ENCODE measurements around the gene YJEFN3.

Gene YJEFN3

DNA sequence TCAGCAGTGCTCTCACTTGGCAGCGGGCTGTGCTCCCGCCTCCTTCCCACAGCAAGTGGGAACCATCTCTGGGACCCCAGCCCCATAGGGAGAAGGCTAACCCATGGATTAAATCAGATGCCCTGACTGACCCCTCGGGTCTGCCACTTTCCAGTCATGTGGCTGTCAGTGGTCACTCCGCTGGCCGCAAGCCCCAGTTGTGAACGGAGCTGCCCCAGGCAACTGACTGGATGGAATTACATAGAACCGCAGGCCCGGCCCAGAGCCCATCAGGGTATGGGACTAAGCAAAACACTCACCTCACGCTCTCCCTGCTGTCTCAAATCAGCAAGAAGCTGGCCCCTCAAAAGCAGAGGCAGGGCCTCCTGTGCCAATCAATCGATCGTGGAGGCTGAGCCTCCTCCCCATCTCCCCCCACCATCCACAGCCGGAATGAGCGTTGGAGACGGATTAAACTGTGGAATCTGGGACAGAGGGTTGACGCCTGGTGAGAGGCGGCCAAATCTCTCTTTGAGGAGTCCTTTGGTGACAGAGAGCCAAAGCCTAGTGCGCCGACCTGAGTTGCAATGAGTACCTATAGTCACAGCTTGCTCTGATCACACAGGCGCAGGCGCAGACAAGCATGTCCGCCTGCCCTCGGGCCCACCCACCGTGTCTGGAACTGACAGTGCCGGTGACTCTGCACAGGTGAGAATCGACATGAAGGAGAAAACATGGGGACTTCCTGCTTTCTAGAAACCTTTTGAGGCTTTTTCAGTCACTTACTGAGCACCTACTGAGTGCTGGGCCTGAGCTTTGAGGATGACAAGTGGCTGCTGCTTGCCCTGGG is 51.0 kb downstream of the YJEFN3 start:
- ATAC-seq (replicated peaks) (no peak), DNase-seq (no peak)
- H3K9me3 Mint-ChIP-seq: no peaks in the 10 kb centered on the region
- H3K4me3 Mint-ChIP-seq: no peak overlapping the region
- H3K27me3 Mint-ChIP-seq: no peaks in the 10 kb centered on the region
- H3K27ac Mint-ChIP-seq: no peak overlapping the region
- H3K36me3 Mint-ChIP-seq: no peaks in the 10 kb centered on the region
- H3K4me1 Mint-ChIP-seq: peaks cover 0 to 3% of the 10 kb centered on the region in 2 donors

DNA sequence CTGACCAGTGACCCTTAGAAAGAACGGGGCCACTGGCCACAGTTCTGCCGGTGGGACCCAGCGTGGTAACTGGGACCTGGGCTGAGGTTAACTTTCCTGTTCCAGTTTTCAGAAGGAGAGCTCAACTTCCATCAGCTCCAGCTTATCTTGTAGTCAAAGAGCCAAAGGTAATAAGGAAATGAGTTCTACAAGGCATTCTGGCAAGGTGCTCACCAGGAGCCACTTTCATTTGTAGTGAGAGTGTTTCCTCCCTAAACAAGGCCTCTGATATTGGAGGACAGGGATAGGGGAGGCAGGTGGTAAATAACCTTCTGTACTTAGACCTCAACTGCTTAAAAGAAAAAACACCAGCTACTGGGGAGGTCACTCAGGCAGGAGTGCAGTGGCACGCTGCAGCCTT is 51.7 kb downstream of the YJEFN3 start:
- no peak for DNase-seq
- Mint-ChIP-seq H3K27ac (no peak overlapping the region), H3K27me3 (no peaks in the 10 kb centered on the region), H3K36me3 (no peaks in the 10 kb centered on the region), H3K9me3 (no peaks in the 10 kb centered on the region), H3K4me1 (peaks cover 0 to 3% of the 10 kb centered on the region in 2 donors), H3K4me3 (no peak overlapping the region)
- ATAC-seq (replicated peaks): no peak

DNA sequence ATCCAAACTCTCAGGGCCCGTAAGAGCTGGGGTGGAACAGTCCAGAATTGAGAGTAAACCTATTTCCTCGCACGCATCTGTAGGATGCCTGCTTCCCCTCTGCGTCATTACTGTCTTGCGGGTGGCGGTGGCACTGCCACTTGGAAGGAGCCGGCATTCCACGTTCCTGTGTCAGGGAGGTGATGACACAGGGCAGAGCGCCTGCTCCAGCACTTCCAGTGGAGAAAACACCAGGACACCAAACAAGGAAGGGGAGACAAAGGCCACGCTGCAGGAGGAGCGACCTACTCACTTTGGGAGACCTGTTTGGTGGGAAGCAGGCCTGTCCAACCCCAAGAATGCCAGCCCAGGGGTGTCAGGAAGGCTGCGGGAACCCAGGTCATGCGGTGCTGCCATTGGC is 52.7 kb downstream of the YJEFN3 start:
- no peak overlapping the region for H3K4me3 Mint-ChIP-seq
- no peaks in the 10 kb centered on the region for H3K9me3 Mint-ChIP-seq
- H3K27me3 Mint-ChIP-seq: no peaks in the 10 kb centered on the region
- no peaks in the 10 kb centered on the region for H3K36me3 Mint-ChIP-seq
- H3K4me1 Mint-ChIP-seq: peaks cover 0 to 3% of the 10 kb centered on the region in 2 donors
- ATAC-seq (replicated peaks) (no peak), DNase-seq (no peak)
- H3K27ac Mint-ChIP-seq: no peak overlapping the region

DNA sequence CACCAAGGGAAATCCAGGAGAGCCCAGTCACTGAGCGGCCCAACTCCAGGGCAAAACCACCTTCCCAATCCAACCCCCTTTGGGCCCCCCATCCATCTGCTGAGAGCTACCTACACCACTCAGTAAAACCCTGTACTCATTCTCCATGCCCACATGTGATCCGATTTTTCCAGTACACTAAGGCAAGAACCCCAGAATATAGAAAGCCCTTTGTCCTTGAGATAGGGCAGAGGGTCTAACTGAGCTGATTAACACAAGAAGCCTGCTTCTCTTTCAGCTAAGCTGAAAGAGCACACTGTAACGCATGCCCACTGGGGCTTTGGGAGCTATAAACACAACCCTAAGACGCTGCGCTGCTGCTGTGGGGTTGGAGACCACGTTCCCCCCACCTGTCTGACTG is 53.8 kb downstream of the YJEFN3 start:
- DNase-seq (no peak), ATAC-seq (replicated peaks) (no peak)
- H3K4me3 Mint-ChIP-seq: no peak overlapping the region
- H3K9me3 Mint-ChIP-seq: no peaks in the 10 kb centered on the region
- peaks cover 0 to 3% of the 10 kb centered on the region in 2 donors for H3K4me1 Mint-ChIP-seq
- no peak overlapping the region for H3K27ac Mint-ChIP-seq
- H3K27me3 Mint-ChIP-seq: no peaks in the 10 kb centered on the region
- H3K36me3 Mint-ChIP-seq: no peaks in the 10 kb centered on the region

DNA sequence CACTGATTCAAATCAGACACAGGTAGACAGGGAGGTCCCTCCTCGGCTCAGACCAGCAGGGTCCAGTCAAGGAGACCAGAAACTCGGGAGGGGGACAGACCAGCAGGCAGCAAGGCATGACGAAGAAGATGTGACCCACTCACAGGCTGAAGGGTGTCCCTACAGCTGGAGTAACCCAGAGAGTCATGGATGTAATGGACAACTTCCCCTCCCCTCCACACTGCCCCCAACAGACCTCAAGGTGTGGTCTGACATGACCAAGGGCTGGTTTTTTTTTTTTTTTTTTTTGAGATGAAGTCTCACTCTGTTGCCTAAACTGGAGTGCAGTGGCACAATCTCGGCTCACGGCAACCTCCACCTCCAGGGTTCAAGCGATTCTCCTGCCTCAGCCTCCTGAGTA is 55.6 kb downstream of the YJEFN3 start:
- Mint-ChIP-seq H3K27me3 (no peaks in the 10 kb centered on the region), H3K4me1 (peaks cover 0 to 3% of the 10 kb centered on the region in 2 donors), H3K4me3 (no peak overlapping the region), H3K27ac (no peak overlapping the region), H3K9me3 (no peaks in the 10 kb centered on the region), H3K36me3 (no peaks in the 10 kb centered on the region)
- no peak for ATAC-seq (replicated peaks)
- DNase-seq: no peak
